ENCODE data around the gene BIK. TPM values are rescaled to one million over a fixed set of nuclear protein-coding genes. Genes with fewer than 3 reads are reported as not detected.

Gene BIK
- total RNA-seq, 1 donor from 2014 or later: 66.6 TPM

GRCh38 chr22:43088984-43089717, 21.4 kb upstream of the BIK start, which contains the start of gene TTLL1:
Gene TTLL1, minus strand, starts transcription at chr22:43089391. Its CDS starts 13,805 bp downstream, at chr22:43075586.
- FAIRE-seq (no peak), DNase-seq (ENCODE audit: low read depth) (peak; percentile 55)

GRCh38 chr22:43090130-43090789, 20.3 kb upstream of the BIK start:
- peaks cover 2% of the 10 kb centered on the region for H3K36me3 ChIP-seq (ENCODE audit: control insufficient read depth, insufficient read depth, low read length)
- DNase-seq (ENCODE audit: low read depth): peak; percentile 82
- H3K4me3 ChIP-seq (ENCODE audit: low read depth, low read length): no peak overlapping the region
- no peaks in the 10 kb centered on the region for H3K27me3 ChIP-seq (ENCODE audit: control insufficient read depth, insufficient read depth, low read length)
- FAIRE-seq: peak; percentile 68
- peak; percentile 68 for TF ChIP-seq CTCF (IDR thresholded peaks at IDR 0.05; ENCODE audit: insufficient read depth, low read length, severe bottlenecking)

More at GRCh38 chr22:43088984-43089717, 21.4 kb upstream of the BIK start, which contains the start of gene TTLL1:
- H3K4me3 ChIP-seq (ENCODE audit: low read depth, low read length): peak within 1 kb of the TSS; percentile 43
- peaks cover 2% of the 10 kb centered on the region for H3K36me3 ChIP-seq (ENCODE audit: control insufficient read depth, insufficient read depth, low read length)
- no peaks in the 10 kb centered on the region for H3K27me3 ChIP-seq (ENCODE audit: control insufficient read depth, insufficient read depth, low read length)
- no peak for TF ChIP-seq CTCF (IDR thresholded peaks at IDR 0.05; ENCODE audit: insufficient read depth, low read length, severe bottlenecking)

- no peak overlapping the region for H3K4me3 ChIP-seq (ENCODE audit: low read depth, low read length)
- no peaks in the 10 kb centered on the region for H3K27me3 ChIP-seq (ENCODE audit: control insufficient read depth, insufficient read depth, low read length)
- FAIRE-seq: no peak
- TF ChIP-seq CTCF (IDR thresholded peaks at IDR 0.05; ENCODE audit: insufficient read depth, low read length, severe bottlenecking): no peak
- no peaks in the 10 kb centered on the region for H3K36me3 ChIP-seq (ENCODE audit: control insufficient read depth, insufficient read depth, low read length)
- DNase-seq (ENCODE audit: low read depth): no peak
Observed at GRCh38 chr22:43092085-43092484, 18.5 kb upstream of the BIK start.

- peak; percentile 47 for TF ChIP-seq CTCF (IDR thresholded peaks at IDR 0.05; ENCODE audit: insufficient read depth, low read length, severe bottlenecking)
- Histone ChIP-seq H3K4me3 (ENCODE audit: low read depth, low read length) (no peak overlapping the region), H3K36me3 (ENCODE audit: control insufficient read depth, insufficient read depth, low read length) (no peaks in the 10 kb centered on the region), H3K27me3 (ENCODE audit: control insufficient read depth, insufficient read depth, low read length) (no peaks in the 10 kb centered on the region)
- DNase-seq (ENCODE audit: low read depth) (peak; percentile 78), FAIRE-seq (peak; percentile 93)
Observed at GRCh38 chr22:43094085-43094484, 16.5 kb upstream of the BIK start.

- Histone ChIP-seq H3K27me3 (ENCODE audit: control insufficient read depth, insufficient read depth, low read length) (no peaks in the 10 kb centered on the region), H3K36me3 (ENCODE audit: control insufficient read depth, insufficient read depth, low read length) (no peaks in the 10 kb centered on the region), H3K4me3 (ENCODE audit: low read depth, low read length) (no peak overlapping the region)
- TF ChIP-seq CTCF (IDR thresholded peaks at IDR 0.05; ENCODE audit: insufficient read depth, low read length, severe bottlenecking): no peak
- DNase-seq (ENCODE audit: low read depth) (no peak), FAIRE-seq (no peak)
Observed at GRCh38 chr22:43094551-43094950, 16.0 kb upstream of the BIK start.
